Effector CD4-positive, alpha-beta T cell (primary cell): ENCODE results near the gene PPOX.

Experiments
- DNase-seq: peaks from one replicate; pipeline ENCODE4 v3.0.0-alpha.2; 2020

PPOX gene

GRCh38 chr1:161153682-161154337 is 12.4 kb upstream of the PPOX start, which contains the start of gene UFC1:
Gene UFC1 (plus strand): TSS chr1:161153978. CDS start chr1:161153998, 20 bp downstream.
- peak; percentile 77 for DNase-seq

DNA sequence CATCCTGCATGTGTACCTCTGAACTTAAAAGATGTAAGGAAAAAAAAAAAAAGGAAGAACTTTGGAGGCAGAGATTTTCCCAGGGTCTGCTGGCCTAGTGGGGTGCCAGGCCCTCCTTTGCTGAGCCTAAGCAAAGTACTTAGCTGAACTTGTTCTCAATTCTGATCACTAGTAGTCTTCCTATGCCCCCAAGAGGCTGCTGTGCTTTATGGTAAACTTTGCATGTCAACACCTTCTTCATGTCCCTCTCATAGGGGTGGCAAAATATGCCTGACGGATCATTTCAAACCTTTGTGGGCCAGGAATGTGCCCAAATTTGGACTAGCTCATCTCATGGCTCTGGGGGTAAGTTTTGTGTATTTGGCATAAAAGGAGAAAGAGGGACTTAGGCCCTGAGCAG is 8.4 kb upstream of the PPOX start:
- no peak for DNase-seq

DNA sequence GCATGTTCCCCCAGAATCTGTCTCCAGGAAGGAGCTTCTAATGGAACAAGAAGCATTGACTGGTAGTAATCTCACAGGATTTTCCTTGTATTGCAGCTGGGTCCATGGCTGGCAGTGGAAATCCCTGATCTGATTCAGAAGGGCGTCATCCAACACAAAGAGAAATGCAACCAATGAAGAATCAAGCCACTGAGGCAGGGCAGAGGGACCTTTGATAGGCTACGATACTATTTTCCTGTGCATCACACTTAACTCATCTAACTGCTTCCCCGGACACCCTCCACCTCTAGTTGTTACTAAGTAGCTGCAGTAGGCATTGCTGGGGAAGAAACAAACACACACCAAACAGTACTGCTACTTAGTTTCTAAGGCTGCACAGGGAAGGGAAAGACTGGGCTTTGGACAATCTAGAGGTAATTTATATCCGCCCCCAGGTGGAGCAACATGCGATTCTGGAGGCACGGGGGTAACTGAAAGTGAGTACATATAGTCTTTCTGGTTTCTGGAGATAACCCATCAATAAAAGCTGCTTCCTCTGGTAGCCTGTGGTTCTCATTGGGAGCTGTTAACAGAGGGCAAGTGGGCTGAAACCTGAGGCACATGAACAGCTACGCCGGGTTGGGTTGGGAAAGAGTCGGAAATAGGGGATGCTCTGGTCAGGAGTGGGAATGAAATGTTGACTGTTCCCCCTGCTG is 7.8 kb upstream of the PPOX start:
- no peak for DNase-seq

DNA sequence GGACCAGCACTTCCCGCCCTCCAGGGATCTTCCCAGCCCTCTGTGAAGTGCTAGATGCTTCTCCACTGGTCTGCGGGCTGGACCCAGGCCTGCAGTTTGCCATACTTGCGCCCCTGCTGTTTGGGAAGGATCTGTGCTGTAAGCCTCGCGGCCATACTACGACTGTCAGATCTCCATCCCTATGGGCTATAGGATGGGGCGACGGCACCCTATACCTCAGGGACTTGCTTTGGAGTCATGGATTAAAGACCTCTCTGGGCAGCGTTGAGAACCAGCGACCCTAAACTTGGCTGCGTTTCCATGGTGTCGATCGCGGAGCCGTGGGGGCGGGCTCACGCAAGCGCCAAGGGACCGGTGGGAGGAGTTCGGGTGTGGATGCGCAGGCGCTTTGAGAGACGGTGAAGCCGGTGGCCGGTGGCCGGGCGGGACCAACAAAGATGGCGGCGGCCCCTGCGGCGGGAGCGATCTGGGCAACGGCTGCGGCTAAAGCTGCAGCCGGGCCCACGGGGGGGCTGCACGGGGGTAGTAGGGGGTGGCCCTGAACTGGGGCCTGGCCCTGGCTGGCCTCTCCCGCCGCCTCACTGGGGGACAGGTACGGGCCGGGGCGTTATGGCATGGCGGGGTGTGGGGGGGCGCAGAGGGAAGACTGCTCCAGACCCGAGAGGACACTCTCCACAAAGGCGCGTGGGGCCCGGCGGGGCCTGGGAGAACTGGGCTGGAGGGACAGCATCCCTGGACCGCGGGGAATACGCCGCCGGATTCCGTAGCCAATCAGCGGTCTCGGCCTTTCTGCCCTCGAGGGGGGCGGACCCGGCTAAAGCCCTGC is 6.9 kb upstream of the PPOX start, which contains the start of gene USP21:
TSS of gene USP21 (plus strand) at position 414 of the 826 bp plus-strand sequence. CDS start 1,141 bp downstream, outside the sequence.
- peak; percentile 89 for DNase-seq

GRCh38 chr1:161159913-161160243 is 6.3 kb upstream of the PPOX start:
- DNase-seq: no peak

DNA sequence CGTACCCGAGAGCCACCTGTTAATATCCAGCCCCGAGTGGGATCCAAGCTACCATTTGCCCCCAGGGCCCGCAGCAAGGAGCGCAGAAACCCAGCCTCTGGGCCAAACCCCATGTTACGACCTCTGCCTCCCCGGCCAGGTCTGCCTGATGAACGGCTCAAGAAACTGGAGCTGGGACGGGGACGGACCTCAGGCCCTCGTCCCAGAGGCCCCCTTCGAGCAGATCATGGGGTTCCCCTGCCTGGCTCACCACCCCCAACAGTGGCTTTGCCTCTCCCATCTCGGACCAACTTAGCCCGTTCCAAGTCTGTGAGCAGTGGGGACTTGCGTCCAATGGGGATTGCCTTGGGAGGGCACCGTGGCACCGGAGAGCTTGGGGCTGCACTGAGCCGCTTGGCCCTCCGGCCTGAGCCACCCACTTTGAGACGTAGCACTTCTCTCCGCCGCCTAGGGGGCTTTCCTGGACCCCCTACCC is 5.5 kb upstream of the PPOX start:
- DNase-seq: no peak

DNA sequence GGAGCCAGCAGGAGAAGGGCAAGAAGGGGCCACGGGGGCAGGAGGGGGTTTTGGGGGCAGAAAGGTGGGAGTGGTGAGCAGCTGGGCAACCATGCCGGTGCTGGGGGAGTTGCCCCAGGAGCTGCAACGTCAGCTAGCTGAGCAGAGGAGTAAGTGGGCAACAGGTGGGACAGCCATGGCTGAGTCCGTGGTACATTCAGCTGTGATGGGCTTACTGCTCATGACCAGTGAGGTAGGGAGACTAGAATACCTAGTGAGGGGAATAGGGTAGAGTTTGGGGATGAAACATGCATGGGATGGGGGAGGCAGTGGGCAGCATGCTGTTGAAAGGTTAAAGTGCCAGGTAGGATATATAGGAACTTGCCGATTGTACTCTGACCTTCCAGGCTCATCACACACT is 4.6 kb upstream of the PPOX start:
- DNase-seq: no peak

- DNase-seq: no peak
These were observed 4.2 kb upstream of the PPOX start for GRCh38 chr1:161162052-161162451.

DNA sequence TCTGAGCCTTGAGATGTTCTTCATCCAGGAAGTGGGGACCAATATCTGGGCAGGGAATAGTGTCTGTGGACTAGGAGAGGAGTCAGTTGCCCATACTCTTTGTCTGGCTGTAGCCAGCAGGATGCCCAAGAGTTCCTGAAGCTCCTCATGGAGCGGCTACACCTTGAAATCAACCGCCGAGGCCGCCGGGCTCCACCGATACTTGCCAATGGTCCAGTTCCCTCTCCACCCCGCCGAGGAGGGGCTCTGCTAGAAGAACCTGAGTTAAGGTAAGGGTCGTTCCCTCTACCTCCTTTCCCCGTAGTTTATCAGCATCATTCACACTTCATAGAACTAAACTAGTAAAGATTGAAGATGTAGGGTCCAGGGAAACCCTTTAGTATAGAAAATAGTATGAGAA is 3.4 kb upstream of the PPOX start:
- DNase-seq: no peak

GRCh38 chr1:161163793-161164192 is 2.4 kb upstream of the PPOX start:
- DNase-seq: no peak

DNA sequence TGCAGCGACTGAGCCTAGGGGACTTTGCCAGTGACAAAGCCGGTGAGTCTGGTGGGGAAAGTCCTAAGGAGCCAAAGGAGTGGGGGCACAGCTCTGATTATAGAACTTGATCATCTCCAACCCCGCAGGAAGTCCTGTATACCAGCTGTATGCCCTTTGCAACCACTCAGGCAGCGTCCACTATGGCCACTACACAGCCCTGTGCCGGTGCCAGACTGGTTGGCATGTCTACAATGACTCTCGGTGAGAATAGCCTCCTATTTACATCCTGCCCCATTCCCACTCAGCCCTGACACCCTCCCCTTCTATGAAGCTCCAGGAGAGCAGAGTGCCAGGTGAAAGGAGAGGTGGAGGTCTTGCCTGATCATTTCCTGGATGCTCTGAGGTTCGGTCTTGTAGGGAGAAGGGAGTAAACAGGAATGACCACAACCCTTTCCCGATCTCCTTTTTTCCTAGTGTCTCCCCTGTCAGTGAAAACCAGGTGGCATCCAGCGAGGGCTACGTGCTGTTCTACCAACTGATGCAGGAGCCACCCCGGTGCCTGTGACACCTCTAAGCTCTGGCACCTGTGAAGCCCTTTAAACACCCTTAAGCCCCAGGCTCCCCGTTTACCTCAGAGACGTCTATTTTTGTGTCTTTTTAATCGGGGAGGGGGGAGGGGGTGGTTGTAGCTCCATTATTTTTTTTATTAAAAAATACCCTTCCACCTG is 1.2 kb upstream of the PPOX start:
- no peak for DNase-seq

DNA sequence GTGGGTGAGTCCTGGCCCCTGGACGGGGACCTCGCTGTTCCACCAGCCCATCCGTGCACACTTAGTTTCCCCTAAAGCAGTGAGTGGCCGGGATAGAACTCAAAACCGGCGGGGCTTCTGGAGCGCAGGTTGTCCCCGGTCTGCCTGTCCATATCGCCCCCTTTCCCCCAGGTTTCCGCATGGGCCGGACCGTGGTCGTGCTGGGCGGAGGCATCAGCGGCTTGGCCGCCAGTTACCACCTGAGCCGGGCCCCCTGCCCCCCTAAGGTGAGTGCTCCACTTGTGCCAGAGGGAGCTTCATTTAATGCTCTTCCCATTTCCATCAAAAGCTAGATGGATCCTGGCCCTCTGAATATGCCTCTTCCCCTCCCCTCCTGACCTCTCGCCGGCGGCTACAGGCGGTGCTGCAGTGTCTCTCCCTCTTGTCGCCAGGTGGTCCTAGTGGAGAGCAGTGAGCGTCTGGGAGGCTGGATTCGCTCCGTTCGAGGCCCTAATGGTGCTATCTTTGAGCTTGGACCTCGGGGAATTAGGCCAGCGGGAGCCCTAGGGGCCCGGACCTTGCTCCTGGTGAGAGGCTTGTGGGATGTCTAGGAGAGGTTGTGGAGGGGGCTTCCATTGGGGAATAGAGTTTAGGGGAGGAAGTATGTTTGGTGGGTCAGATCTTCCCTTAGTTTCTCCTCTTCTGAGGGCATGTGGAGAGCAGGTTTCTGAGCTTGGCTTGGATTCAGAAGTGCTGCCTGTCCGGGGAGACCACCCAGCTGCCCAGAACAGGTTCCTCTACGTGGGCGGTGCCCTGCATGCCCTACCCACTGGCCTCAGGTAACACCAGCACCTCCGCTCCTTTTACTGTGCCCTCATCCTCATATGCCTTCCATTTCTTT is 683 bp downstream of the PPOX start:
- no peak for DNase-seq

DNA sequence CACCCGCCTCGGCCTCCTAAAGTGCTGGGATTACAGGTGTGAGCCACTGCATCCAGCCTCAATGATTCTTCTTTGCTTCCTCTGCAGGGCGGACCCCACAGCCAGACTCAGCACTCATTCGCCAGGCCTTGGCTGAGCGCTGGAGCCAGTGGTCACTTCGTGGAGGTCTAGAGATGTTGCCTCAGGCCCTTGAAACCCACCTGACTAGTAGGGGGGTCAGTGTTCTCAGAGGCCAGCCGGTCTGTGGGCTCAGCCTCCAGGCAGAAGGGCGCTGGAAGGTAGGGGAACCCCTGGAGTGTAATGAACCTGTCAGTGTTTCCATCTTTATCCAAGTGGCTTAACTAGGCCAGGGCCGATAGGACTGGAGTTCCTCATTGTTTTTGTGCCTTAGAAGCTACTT is 2.7 kb downstream of the PPOX start:
- no peak for DNase-seq

DNA sequence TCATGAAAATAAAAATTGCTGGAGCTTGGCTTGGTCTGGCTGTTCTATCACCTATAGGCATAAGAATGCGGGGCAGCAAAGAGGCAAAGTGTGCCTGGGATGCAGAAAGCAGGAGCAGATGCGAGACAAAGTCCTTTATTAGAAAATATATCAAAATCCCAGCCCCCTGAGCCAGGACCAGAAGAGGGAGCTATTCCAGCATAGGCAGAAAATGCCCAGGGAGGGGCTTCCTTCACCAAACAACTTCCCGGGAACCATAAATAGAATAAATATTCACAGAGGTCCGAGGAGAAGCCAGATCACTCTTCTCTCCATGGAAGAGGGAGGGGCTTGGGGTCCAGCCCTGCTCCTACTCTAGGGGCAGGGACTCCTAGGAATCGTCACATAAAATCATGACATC is 5.0 kb downstream of the PPOX start:
- DNase-seq: no peak

- DNase-seq: no peak
These were observed 5.5 kb downstream of the PPOX start for GRCh38 chr1:161171696-161172095.

- no peak for DNase-seq
These were observed 6.1 kb downstream of the PPOX start for GRCh38 chr1:161172349-161172748.

GRCh38 chr1:161172776-161173376 is 6.7 kb downstream of the PPOX start:
- no peak for DNase-seq

DNA sequence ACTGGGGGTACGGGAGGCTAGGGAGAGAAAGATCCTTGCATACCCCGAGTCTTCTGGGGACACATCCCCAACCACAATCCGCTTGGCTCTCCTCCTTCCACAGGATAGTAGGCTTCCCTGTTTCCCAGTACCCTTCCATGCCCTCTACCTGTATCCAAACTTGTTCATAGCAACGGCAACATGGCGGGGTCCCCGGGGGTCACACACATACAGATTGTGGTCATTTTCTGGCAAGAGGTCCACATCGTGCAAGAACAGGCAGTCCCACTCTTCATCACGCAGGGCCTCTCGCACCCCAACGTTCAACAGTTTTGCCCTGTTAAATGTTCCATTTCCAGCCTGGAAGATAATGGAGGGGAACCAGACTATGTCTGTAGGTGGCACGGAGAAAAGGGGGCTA is 7.5 kb downstream of the PPOX start:
- no peak for DNase-seq

DNA sequence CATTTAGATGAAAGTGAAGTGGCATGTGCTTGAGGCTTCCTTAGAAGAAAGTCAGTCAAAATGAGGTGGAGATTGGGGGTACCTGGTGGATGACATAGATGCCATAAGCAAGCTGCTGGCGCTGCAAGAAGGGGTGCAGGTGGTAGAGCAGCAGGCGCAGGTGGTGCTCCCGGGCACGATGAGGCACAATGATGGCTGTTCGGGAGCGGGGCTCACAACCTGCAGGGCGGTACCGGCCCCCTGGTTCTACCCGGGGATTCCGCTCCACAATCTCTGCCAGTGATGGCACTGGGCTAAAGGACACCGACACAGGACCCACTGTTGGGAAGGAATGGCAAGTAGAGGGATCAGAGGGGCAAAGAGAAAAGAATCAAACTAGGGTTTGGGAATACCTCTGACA is 8.7 kb downstream of the PPOX start:
- no peak for DNase-seq

DNA sequence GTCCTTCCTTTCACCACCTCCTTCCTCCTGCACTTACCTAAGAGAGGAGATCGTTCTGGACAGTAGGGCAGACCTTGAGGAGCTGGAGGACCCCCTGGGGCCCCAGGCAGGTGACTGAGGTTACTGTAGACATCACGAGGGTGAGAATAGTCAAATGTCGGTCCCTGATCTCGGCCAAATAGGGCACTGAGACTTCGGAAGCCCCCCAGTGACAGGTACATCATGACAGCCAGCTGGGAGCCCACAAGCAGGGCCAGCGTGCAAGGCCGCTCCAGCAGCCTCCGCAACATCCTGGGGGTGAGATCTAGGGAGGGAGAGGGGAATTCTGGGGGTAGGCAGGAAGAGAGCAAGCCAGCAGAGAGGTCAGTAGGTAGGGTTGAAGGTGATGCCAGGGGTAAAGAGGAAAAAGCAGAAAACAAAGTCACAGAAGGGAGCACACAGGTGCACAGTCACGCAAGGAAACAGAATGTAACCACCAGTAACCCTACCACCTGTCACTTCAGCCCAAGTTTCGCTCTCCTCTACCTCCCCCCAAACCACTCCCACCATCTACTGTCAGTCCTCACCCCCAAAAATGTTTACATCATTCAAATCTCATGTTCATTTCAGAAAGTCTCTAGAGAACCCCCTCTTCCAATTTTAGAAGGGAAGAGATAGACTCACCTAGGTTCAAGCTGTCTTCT is 9.7 kb downstream of the PPOX start:
- DNase-seq: no peak
